Measurements from ENCODE around the gene TPP1. TPM values are rescaled to one million over a fixed set of nuclear protein-coding genes. Genes with fewer than 3 reads are reported as not detected.

Gene TPP1
- total RNA-seq, 1 donor from 2014 or later, result 101 TPM

GRCh38 chr11:6614446-6614845 lies 4.8 kb downstream of the TPP1 start:
- DNase-seq (ENCODE audit: low spot score), result no peak
- H3K27ac Mint-ChIP-seq (ENCODE audit: unreplicated experiment), result no peak overlapping the region
- H3K4me3 Mint-ChIP-seq (ENCODE audit: unreplicated experiment), result no peak overlapping the region

GRCh38 chr11:6613496-6613895 lies 5.7 kb downstream of the TPP1 start:
- H3K4me1 Mint-ChIP-seq (ENCODE audit: low read depth), result peaks cover 3% of the 10 kb centered on the region
- no peak for TF ChIP-seq CTCF (IDR thresholded peaks at IDR 0.05)
- no peaks in the 10 kb centered on the region for H3K9me3 Mint-ChIP-seq (ENCODE audit: low read depth)
- no peaks in the 10 kb centered on the region for H3K27me3 Mint-ChIP-seq (ENCODE audit: low read depth)
- no peak overlapping the region for H3K4me3 Mint-ChIP-seq (ENCODE audit: unreplicated experiment)
- no peak overlapping the region for H3K27ac Mint-ChIP-seq (ENCODE audit: unreplicated experiment)
- H3K36me3 Mint-ChIP-seq (ENCODE audit: low read depth), result peaks cover 32% of the 10 kb centered on the region
- no peak for DNase-seq (ENCODE audit: low spot score)

More at GRCh38 chr11:6614446-6614845, 4.8 kb downstream of the TPP1 start:
- peaks cover 24% of the 10 kb centered on the region for H3K36me3 Mint-ChIP-seq (ENCODE audit: low read depth)
- no peak for TF ChIP-seq CTCF (IDR thresholded peaks at IDR 0.05)
- H3K4me1 Mint-ChIP-seq (ENCODE audit: low read depth), result peaks cover 3% of the 10 kb centered on the region
- H3K9me3 Mint-ChIP-seq (ENCODE audit: low read depth), result no peaks in the 10 kb centered on the region
- H3K27me3 Mint-ChIP-seq (ENCODE audit: low read depth), result no peaks in the 10 kb centered on the region

- DNase-seq (ENCODE audit: low spot score), result peak; percentile 99
- H3K27me3 Mint-ChIP-seq (ENCODE audit: low read depth), result no peaks in the 10 kb centered on the region
- peaks cover 3% of the 10 kb centered on the region for H3K4me1 Mint-ChIP-seq (ENCODE audit: low read depth)
- peaks cover 35% of the 10 kb centered on the region for H3K36me3 Mint-ChIP-seq (ENCODE audit: low read depth)
- H3K4me3 Mint-ChIP-seq (ENCODE audit: unreplicated experiment), result peak within 1 kb of the TSS; percentile 77
- H3K27ac Mint-ChIP-seq (ENCODE audit: unreplicated experiment), result peak within 1 kb of the TSS; percentile 91
- peak; percentile 81 for TF ChIP-seq CTCF (IDR thresholded peaks at IDR 0.05)
- no peaks in the 10 kb centered on the region for H3K9me3 Mint-ChIP-seq (ENCODE audit: low read depth)
These were observed 6.8 kb downstream of the TPP1 start, which contains the start of gene TAF10 for GRCh38 chr11:6612213-6613041. TSS of gene TAF10 (minus strand) at chr11:6612216. CDS start at chr11:6612189, 27 bp downstream.

- H3K27me3 Mint-ChIP-seq (ENCODE audit: low read depth), result no peaks in the 10 kb centered on the region
- no peaks in the 10 kb centered on the region for H3K9me3 Mint-ChIP-seq (ENCODE audit: low read depth)
- DNase-seq (ENCODE audit: low spot score), result no peak
- H3K4me3 Mint-ChIP-seq (ENCODE audit: unreplicated experiment), result peak overlapping the region; percentile 77
- peaks cover 3% of the 10 kb centered on the region for H3K4me1 Mint-ChIP-seq (ENCODE audit: low read depth)
- H3K27ac Mint-ChIP-seq (ENCODE audit: unreplicated experiment), result peak overlapping the region; percentile 91
- peaks cover 37% of the 10 kb centered on the region for H3K36me3 Mint-ChIP-seq (ENCODE audit: low read depth)
- no peak for TF ChIP-seq CTCF (IDR thresholded peaks at IDR 0.05)
These were observed 7.3 kb downstream of the TPP1 start for GRCh38 chr11:6611963-6612212.

- no peak for TF ChIP-seq CTCF (IDR thresholded peaks at IDR 0.05)
- H3K27me3 Mint-ChIP-seq (ENCODE audit: low read depth), result no peaks in the 10 kb centered on the region
- peak; percentile 89 for DNase-seq (ENCODE audit: low spot score)
These were observed 7.9 kb downstream of the TPP1 start for GRCh38 chr11:6611092-6611962.

More at GRCh38 chr11:6611092-6611962, 7.9 kb downstream of the TPP1 start:
- Mint-ChIP-seq H3K4me3 (ENCODE audit: unreplicated experiment) (peak overlapping the region; percentile 77), H3K27ac (ENCODE audit: unreplicated experiment) (peak overlapping the region; percentile 91), H3K36me3 (ENCODE audit: low read depth) (peaks cover 37% of the 10 kb centered on the region), H3K9me3 (ENCODE audit: low read depth) (no peaks in the 10 kb centered on the region), H3K4me1 (ENCODE audit: low read depth) (no peaks in the 10 kb centered on the region)

Measured in chondrocyte (in vitro differentiated cells).